ENCODE measurements around the gene ABCA1.
A peak's percentile ranks its signal among the peaks of the same experiment; 100 is the strongest.
"Not testable (repeated sequence)": the region's sequence is repeated elsewhere in the genome, so short reads cannot be mapped to it uniquely, and the experiment has no call there.

The ABCA1 gene, protein sequence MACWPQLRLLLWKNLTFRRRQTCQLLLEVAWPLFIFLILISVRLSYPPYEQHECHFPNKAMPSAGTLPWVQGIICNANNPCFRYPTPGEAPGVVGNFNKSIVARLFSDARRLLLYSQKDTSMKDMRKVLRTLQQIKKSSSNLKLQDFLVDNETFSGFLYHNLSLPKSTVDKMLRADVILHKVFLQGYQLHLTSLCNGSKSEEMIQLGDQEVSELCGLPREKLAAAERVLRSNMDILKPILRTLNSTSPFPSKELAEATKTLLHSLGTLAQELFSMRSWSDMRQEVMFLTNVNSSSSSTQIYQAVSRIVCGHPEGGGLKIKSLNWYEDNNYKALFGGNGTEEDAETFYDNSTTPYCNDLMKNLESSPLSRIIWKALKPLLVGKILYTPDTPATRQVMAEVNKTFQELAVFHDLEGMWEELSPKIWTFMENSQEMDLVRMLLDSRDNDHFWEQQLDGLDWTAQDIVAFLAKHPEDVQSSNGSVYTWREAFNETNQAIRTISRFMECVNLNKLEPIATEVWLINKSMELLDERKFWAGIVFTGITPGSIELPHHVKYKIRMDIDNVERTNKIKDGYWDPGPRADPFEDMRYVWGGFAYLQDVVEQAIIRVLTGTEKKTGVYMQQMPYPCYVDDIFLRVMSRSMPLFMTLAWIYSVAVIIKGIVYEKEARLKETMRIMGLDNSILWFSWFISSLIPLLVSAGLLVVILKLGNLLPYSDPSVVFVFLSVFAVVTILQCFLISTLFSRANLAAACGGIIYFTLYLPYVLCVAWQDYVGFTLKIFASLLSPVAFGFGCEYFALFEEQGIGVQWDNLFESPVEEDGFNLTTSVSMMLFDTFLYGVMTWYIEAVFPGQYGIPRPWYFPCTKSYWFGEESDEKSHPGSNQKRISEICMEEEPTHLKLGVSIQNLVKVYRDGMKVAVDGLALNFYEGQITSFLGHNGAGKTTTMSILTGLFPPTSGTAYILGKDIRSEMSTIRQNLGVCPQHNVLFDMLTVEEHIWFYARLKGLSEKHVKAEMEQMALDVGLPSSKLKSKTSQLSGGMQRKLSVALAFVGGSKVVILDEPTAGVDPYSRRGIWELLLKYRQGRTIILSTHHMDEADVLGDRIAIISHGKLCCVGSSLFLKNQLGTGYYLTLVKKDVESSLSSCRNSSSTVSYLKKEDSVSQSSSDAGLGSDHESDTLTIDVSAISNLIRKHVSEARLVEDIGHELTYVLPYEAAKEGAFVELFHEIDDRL (N-terminal part only)

GRCh38 chr9:104927912-104928740, at the start of gene ABCA1:
Gene ABCA1 (minus strand): TSS chr9:104928155. CDS start chr9:104903679, 24,476 bp downstream.
- DNase-seq: peak; percentile 81
- in situ Hi-C loops (cut with MboI; ENCODE audit: low pct_unique_long_range_greater_than_20kb, low sequenced_read_pairs): no loop called here

- no peak for DNase-seq
- in situ Hi-C loops (cut with MboI; ENCODE audit: low pct_unique_long_range_greater_than_20kb, low sequenced_read_pairs): no loop called here
These were observed 49.6 kb upstream of the ABCA1 start for GRCh38 chr9:104977580-104977979.

- in situ Hi-C loops (cut with MboI; ENCODE audit: low pct_unique_long_range_greater_than_20kb, low sequenced_read_pairs): no loop called here
- no peak for DNase-seq
These were observed 49.2 kb upstream of the ABCA1 start for GRCh38 chr9:104977168-104977567.

- in situ Hi-C loops (cut with MboI; ENCODE audit: low pct_unique_long_range_greater_than_20kb, low sequenced_read_pairs); DNase-seq: not testable (repeated sequence)
These were observed 48.1 kb upstream of the ABCA1 start for GRCh38 chr9:104975966-104976595.

DNA sequence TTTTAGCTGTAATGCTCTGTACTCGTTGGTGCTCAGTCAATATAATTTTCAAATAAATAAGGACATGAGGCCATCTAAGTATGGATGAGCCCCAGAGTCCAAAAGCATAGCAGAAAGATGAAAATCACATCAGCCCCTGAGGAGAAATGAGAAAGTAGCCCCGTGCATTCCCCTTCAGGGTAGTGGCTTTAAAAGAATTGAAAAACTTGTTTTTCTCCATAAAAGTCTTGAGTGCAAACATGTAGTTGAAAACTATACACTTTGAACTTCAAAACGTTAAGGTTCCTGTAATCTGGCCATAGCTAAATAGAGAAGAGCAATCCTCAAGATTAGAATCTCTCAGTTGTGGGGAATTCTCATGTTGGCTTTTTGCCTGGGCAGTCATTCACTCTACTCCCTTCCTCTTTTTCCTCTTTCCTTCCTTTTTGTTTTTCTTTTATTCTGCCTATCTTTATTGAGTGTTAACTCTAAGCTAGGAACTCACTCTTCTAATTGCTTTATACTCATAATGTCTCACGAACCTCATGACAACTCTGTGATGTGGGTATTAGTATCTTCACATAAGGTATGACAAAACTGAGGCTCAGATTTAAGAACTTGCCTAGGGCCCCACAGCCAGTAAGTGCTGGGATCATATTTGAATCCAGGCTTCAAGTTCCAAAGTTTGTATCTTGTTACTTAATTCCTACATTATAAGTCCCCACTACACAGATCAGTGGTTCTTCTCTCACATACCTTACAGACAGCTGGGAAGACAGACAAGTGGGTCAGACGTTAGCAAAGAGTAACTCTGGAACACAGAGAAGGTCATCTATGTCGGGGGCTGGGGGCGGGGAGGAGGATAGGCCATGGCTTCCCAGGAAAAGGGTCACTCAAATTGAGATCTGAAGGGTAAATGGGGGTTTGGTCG, 46.4 kb upstream of the ABCA1 start:
- DNase-seq: peak; percentile 66
- in situ Hi-C loops (cut with MboI; ENCODE audit: low pct_unique_long_range_greater_than_20kb, low sequenced_read_pairs): no loop called here

DNA sequence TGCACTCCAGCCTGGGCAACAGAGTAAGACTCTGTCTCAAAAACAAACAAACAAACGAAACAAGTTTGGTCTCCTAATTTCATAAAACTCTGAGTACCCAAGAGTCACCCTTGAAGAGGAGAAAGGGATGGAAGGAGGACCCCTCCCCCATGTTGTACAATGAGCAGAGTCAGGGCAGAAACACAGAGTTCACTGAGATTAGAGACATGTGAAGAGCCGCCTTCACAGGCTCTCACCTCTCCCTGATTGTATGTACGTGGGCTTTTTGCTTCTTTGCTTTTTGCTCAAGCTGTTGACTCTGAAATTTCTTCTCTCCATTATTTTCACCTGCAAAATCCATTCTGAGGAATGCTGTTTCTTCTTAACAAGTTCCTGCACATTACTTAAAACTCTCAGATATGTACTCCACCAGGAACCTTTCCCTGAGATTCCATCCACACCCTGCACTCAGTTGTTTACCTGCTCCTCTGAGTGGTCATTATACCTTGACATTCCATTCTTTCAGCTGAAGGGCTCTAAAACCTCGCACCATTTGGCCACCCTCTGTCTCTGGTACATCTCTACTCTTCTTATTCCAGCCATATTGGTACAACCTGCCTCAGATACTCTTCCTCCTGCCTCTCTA, 44.4 kb upstream of the ABCA1 start:
- in situ Hi-C loops (cut with MboI; ENCODE audit: low pct_unique_long_range_greater_than_20kb, low sequenced_read_pairs): no loop called here
- no peak for DNase-seq

DNA sequence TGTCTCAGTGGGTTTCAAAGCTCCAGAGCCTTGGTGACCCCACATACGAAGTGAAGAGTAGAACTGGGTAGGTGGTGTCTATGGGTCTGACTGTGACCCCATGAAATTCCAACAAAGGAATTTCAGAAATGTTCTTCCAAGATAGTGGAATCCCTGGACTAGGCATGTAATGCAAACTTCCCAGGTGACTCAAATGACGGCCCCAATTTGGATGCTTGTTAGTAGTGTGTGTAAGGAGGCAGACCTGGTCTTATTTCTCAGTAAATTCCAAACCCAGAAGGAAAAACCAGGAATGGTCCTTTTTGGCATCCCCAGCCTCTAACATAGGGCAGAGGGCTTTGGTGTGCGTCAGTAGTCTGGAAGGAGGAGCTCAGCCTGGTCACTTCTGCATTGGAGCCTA, 43.6 kb upstream of the ABCA1 start:
- DNase-seq: no peak
- in situ Hi-C loops (cut with MboI; ENCODE audit: low pct_unique_long_range_greater_than_20kb, low sequenced_read_pairs): no loop called here

DNA sequence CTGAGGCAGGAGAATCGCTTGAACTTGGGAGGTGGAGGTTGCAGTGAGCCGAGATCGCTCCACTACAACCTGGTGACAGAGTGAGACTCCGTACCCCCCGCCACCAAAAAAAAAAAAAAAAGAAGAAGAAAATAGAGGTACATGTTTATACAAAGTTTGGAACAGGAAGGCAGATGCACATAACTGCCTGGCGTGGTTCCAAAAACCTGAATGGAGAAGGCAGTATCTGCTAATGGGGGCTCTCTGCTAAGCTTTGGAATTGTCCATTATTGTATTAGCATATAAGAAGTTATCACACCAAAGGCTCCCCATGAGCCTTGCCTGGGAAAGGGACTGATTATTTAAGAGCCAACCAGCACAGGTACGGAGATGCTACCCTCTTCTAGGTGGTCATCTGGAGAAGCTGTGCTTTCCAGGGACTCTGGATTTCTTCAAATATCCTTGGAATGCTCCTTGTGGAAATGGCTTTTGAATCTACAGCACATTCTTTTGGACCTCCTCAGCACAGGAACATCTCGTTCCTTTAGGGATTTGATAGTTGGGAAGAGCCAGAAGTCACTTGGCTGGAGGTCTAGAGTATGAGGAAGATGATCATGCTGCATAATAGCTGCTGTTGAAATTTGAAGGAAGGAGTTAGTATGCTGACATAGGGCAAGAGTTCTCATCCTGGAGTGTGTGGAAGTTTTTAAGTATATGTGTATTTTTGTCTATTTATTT, 42.5 kb upstream of the ABCA1 start:
- no peak for DNase-seq
- in situ Hi-C loops (cut with MboI; ENCODE audit: low pct_unique_long_range_greater_than_20kb, low sequenced_read_pairs): no loop called here

DNA sequence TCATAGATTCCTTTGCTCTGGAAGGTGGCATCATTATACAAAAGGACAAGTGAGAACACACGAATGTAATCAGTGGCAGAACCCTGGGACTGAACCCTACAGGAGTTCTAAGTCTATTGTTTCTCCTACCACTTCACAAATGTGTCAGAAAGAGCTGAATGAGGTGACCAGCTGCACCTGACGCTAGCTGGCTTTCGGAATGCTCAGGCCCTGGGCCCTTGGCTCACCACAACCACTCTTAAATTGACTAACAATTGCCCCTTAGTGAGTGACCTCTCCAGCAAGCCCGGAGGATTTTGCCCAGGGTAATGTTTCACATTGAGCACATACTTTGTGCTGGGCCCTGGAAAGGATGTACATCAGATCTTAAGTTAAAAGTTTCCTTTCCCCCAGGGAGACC, 41.2 kb upstream of the ABCA1 start:
- no peak for DNase-seq
- in situ Hi-C loops (cut with MboI; ENCODE audit: low pct_unique_long_range_greater_than_20kb, low sequenced_read_pairs): no loop called here

DNA sequence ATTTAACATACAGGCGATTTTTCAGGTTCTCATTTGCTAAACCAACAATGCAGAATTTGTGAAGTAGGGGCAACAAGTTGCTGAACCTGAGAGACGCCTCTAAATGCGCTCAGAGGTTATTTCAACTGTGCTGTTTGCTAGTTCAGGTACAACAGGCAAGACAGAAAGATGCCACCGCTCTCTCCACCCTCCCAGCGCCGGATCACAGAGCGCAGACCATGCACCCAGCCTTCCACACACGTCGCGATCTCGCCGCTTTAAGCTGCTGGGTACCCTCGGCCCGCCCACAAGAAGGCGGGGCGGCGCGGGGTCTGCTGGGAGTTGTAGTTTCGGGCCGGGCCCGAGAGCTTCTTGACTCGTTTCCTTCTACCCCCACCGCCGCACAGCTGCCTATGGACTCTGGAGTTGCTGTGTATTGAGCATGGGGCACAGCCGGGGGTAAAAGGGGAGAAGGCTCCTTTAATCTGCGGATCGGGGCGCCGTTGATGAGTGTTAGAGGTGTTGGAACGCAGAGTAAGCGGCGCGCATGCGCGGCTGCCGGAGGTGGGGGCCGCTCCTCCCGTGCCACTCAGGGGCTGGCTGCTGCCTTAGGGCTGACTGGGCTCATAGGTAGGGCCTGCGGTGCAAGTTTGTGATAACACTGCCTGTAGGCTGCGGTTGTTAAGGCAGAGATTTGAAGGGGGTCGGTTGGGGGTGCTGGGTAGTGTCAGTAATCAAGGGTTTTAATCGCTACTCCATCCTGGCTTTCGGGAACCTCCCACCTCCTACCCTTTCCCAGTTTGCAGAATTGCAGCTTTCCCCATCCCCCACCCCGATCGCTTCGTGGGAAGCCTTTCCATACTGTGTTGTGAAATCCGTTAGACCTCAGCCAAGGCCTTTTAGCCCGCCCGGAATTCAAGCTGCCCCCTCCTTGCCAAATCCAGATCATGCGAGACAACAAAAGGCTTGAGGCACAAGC, 40.3 kb upstream of the ABCA1 start:
- peak; percentile 92 for DNase-seq
- in situ Hi-C loops (cut with MboI; ENCODE audit: low pct_unique_long_range_greater_than_20kb, low sequenced_read_pairs): no loop called here

- DNase-seq: no peak
- in situ Hi-C loops (cut with MboI; ENCODE audit: low pct_unique_long_range_greater_than_20kb, low sequenced_read_pairs): no loop called here
These were observed 35.1 kb upstream of the ABCA1 start for GRCh38 chr9:104963076-104963475.

- in situ Hi-C loops (cut with MboI; ENCODE audit: low pct_unique_long_range_greater_than_20kb, low sequenced_read_pairs): no loop called here
- no peak for DNase-seq
These were observed 33.9 kb upstream of the ABCA1 start for GRCh38 chr9:104961701-104962359.

DNA sequence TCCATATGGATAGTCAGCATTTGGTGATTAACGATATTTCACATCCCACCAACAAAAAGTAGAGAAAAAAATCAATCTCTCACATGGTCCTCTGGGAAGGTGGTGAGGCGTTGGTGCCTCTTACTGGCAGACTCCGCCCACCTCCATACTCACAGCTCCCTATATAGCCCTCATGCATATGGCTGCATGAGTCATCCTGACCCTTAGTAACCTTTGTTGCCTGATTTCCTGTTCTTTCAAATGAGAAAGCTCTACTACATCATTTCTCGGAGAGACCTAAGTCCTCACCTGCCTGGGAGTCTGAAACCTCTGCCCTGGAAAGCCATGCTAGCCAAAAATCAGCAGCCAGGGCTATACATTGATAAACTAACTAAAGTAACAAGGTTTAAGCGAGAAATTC, 33.3 kb upstream of the ABCA1 start:
- DNase-seq: peak; percentile 59
- in situ Hi-C loops (cut with MboI; ENCODE audit: low pct_unique_long_range_greater_than_20kb, low sequenced_read_pairs): no loop called here

DNA sequence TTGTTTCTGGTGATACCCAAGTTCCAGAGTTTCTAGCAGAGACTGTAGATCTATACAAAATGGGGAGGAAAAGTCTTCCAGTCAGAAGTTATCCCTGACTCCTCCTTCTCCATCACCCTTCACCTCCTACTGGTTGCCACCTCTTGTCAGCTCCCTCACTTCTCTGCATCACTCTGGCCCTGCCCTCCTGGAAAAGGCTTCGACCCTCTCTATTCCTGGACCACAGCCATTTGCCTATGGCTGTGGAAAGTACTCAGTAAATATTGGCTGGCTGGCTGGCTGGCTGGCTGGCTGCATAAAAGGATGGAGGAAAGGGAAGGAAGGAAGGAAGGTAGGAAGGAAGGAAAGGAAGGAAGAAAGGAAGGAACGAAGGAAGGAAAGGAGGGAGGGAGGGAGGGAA, 32.7 kb upstream of the ABCA1 start:
- in situ Hi-C loops (cut with MboI; ENCODE audit: low pct_unique_long_range_greater_than_20kb, low sequenced_read_pairs): no loop called here
- no peak for DNase-seq

DNA sequence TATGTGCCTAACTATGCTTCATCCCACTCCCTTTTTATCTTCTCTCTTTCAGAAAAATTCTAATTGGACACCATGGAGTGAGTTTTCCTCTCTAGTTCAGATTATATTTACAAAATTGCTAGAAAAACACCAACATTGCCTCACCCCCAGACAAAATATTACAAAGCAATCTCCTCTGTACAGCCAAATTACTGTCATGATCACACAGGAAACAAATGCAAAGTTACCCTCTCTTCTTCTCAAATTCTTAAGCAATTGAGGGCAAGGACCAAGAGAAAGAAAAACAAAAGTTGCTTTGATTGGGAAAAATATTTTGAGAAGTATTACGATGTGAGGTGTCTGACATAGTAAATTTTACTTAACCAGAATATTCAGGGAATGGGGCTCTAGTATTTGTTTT, 30.8 kb upstream of the ABCA1 start:
- in situ Hi-C loops (cut with MboI; ENCODE audit: low pct_unique_long_range_greater_than_20kb, low sequenced_read_pairs): no loop called here
- no peak for DNase-seq
